GM21360 (cell line): ENCODE results near the gene LCN9.
"Not testable (repeated sequence)": the region's sequence is repeated elsewhere in the genome, so short reads cannot be mapped to it uniquely, and the experiment has no call there.

Experiments
- ATAC-seq: cut with Tn5 transposase; IDR thresholded peaks from one replicate; pipeline ENCODE4 v1.9.1; 2021; ENCODE audit warnings: mild to moderate bottlenecking, moderate library complexity; ENCODE audit not compliant: unreplicated experiment

The LCN9 gene

GRCh38 chr9:135644631-135645218 is 18.4 kb upstream of the LCN9 start:
- no peak for ATAC-seq

- ATAC-seq: no peak
These were observed 15.2 kb upstream of the LCN9 start for GRCh38 chr9:135647884-135648283.

GRCh38 chr9:135648494-135649410 is 14.4 kb upstream of the LCN9 start:
- no peak for ATAC-seq

GRCh38 chr9:135649508-135649907 is 13.6 kb upstream of the LCN9 start:
- ATAC-seq: no peak

GRCh38 chr9:135650408-135650807 is 12.7 kb upstream of the LCN9 start:
- no peak for ATAC-seq

- ATAC-seq: no peak
These were observed 7.8 kb upstream of the LCN9 start for GRCh38 chr9:135655317-135655716.

GRCh38 chr9:135657416-135657815 is 5.7 kb upstream of the LCN9 start:
- ATAC-seq: no peak

GRCh38 chr9:135659252-135659651 is 3.9 kb upstream of the LCN9 start:
- no peak for ATAC-seq

- ATAC-seq: no peak
These were observed 2.7 kb upstream of the LCN9 start for GRCh38 chr9:135660407-135660806.

- no peak for ATAC-seq
These were observed 1.1 kb upstream of the LCN9 start for GRCh38 chr9:135661816-135662560.

- no peak for ATAC-seq
These were observed 302 bp downstream of the LCN9 start for GRCh38 chr9:135663451-135663770.

GRCh38 chr9:135663857-135664256 is 748 bp downstream of the LCN9 start:
- no peak for ATAC-seq

GRCh38 chr9:135664266-135664665 is 1.2 kb downstream of the LCN9 start:
- ATAC-seq: no peak

GRCh38 chr9:135664801-135665794 is 2.0 kb downstream of the LCN9 start:
- no peak for ATAC-seq

- no peak for ATAC-seq
These were observed 2.7 kb downstream of the LCN9 start for GRCh38 chr9:135665795-135666189.

- ATAC-seq: no peak
These were observed 3.7 kb downstream of the LCN9 start for GRCh38 chr9:135666534-135667462.

GRCh38 chr9:135667463-135668001 is 4.4 kb downstream of the LCN9 start:
- ATAC-seq: no peak

- not testable (repeated sequence) for ATAC-seq
These were observed 5.9 kb downstream of the LCN9 start for GRCh38 chr9:135669018-135669417.

GRCh38 chr9:135669616-135670285 is 6.6 kb downstream of the LCN9 start:
- no peak for ATAC-seq
